Endothelial cell of umbilical vein (primary cell): ENCODE results near the gene MACROD2.

Source experiments
- CTCF ChIP-seq, 2 donors: IDR thresholded peaks; 1 replicate in 1 of 2; 2 replicates in 1 of 2; pipeline ENCODE4 v1.5.1; 2011; ENCODE audit warnings: low read length in 2 of 2, mild to moderate bottlenecking in 2 of 2, moderate library complexity in 2 of 2, control low read depth in 1 of 2, inconsistent platforms in 1 of 2, low read depth in 1 of 2; ENCODE audit not compliant: insufficient read depth in 1 of 2; ENCODE audit errors: extremely low read depth in 1 of 2
- EZH2 ChIP-seq: IDR thresholded peaks from 2 replicates; pipeline ENCODE4 v1.6.1; 2012; ENCODE audit warnings: borderline replicate concordance, low read depth, mild to moderate bottlenecking, moderate library complexity, low read length, inconsistent platforms; ENCODE audit not compliant: severe bottlenecking
- MAX ChIP-seq: IDR thresholded peaks from 2 replicates; pipeline ENCODE4 v1.6.1; 2011; ENCODE audit not compliant: insufficient read depth, insufficient read length
- POLR2A ChIP-seq: IDR thresholded peaks from 2 replicates; pipeline ENCODE4 v1.6.1; 2012; ENCODE audit warnings: low read depth, mild to moderate bottlenecking, control low read depth, low read length
- POLR2AphosphoS5 ChIP-seq: IDR thresholded peaks from 2 replicates; pipeline ENCODE4 v1.6.1; 2012; ENCODE audit warnings: low read depth, mild to moderate bottlenecking, control low read depth, low read length, moderate library complexity; ENCODE audit not compliant: insufficient read depth

DNA sequence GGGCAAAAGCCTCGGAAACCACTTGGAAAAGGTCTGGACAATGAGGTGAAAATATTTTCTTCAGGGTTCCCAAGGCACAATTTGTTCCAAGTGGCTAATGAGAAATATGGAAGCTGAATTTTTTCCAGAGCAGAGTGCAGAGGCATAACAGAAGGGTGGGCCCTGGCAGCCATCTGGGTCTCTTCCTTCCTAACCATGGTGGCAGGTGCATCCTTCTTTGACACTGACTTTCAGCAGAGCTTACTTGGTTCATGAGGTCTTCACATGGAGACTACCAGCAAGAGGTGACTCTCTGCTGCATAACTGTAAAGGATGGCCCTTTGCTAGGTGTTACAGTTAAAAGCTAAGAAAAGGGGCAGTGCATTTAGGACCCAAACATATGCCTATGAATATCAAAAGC lies 2055.1 kb downstream of the MACROD2 start:
- TF ChIP-seq EZH2 (no peak), POLR2AphosphoS5 (no peak), CTCF (IDR thresholded peaks at IDR 0.05; ENCODE audit: extremely low read depth in 1 of 2, insufficient read depth in 1 of 2, low read depth in 1 of 2, low read length in 2 of 2) (no peak), POLR2A (no peak), MAX (no peak)
